ENCODE results near the gene ZNF787.

The ZNF787 gene

DNA sequence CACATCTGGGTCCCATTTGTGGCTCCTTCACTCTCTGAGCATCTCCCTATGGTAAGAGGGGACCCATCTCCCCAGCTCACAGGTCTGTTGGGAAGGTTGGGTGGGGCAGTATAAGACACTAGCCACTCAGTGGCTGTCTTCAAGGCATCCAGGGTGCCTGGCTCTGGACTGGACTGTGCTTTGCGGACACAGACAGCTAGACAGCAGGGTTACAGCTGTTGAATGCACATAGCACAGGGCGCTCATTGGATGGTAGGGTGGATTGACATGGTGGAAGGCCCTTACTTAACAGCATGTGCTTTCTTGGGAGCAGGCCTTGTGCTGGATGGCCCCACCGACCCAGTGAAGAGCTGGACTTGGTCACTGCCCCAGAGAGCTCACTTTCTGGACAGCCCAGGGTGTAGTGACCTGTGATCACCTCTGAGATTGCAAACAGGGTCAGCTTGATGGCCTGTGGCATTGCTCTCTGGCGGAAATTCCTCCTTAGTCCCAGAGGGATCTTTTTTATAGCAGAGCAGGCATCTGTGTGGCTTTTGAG lies 21.9 kb upstream of the ZNF787 start:
- DNase-seq (ENCODE audit: low read depth) = no peak

DNA sequence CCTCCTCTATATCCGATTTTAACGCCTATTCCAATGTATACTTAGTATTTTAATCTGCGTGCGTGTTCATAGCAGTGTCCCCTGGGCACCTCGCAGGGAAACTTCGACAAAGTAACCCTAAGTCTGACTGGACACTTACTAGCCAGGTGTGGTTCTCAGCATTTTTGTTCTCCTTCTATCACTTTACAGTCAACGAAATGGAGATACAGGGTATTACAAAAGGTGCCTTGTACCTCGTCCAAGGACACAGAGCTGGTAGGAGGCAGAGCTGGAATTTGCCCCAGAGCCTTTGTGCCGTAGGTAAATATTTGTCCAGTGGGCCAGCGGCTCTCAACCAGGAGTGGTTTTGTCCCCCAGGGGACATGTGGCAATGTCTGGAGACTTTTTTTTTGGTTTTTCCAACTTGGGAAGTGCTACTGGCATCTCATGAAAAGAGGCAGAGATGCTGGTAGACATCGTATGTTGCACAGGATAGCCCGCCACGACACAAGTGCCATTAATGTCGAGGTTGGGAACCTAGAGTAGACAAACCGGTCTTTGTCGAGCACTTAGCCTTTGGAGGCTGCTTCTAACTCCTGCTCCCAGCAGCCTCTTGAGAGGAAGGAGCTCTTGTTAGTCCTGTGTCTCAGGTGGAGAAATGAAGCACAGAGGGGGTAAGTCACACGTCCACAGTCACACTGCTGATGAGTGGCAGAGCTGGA lies 21.1 kb upstream of the ZNF787 start:
- DNase-seq (ENCODE audit: low read depth) = no peak

DNA sequence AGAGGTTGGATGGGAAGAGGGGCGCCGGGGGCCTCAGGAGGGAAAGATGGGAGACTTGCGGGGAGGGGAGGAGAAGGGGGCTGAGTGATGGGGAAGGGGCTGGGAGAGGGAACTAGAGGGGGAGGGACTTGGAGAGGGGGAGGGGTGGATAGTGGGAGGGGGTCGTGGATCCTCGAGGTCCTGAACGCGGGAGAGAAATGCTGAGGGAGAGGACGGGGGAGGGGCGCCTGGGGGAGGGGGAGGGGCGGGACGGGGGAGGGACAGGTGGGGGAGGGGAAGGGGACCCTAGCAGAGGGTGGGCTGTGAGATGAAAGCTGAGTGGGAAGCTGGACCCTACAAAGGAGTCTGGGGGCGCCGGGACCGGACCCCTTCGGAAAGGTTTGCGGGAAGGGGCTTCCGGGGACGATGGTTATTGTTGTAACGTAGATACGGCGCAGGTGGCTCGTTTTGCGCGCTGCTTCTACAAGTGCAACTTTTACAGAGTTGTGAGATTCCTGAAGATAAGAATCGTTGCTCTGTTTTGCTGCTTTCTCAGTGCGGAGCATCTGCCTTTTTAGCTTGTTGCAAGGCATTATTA lies 20.4 kb upstream of the ZNF787 start:
- no peak for DNase-seq (ENCODE audit: low read depth)

DNA sequence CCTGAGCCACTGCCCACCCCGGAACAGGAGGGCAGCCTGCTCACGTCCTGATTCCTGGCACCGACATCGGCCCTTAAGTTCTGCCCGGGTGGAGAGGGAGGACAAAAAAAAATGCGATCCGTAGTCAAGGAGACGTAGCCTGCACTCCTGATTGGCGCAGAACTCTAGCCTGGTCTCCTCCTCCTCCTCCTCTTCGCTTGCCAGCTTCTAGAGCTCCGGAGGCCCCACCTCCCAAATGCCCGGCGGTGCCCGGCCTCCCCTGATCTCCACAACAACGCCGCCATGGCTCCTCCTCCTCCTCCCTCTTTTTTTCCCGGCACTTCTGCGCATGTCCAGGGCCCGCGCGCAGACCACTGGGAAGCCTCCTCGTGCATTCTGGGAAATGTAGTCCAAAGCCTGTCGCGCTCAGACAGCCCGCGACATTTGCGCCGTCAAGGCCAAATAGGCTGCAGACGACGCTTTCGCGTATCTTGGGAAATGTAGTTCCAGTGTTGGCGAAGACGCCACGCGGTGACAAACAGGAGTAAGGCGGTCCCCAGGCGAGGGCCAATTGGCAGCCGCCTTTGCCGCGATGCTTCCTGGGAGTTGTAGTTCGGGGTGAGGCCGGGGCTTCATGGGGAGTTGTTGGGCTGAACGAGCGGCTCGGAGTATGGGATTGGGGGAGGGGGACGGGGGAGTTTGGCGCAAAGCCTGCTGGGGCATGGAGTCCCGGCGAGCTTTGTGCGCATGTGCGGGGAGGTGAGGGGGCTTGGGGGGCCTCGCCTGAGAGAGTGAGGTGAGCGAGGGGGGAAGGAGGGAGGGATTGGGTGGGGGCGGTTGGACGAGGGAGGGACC lies 19.7 kb upstream of the ZNF787 start, which contains the start of gene ZNF444:
ZNF444 (plus strand) TSS at position 705 of the 834 bp plus-strand sequence. CDS start 5,625 bp downstream, outside the sequence.
- peak; percentile 99 for DNase-seq (ENCODE audit: low read depth)

DNA sequence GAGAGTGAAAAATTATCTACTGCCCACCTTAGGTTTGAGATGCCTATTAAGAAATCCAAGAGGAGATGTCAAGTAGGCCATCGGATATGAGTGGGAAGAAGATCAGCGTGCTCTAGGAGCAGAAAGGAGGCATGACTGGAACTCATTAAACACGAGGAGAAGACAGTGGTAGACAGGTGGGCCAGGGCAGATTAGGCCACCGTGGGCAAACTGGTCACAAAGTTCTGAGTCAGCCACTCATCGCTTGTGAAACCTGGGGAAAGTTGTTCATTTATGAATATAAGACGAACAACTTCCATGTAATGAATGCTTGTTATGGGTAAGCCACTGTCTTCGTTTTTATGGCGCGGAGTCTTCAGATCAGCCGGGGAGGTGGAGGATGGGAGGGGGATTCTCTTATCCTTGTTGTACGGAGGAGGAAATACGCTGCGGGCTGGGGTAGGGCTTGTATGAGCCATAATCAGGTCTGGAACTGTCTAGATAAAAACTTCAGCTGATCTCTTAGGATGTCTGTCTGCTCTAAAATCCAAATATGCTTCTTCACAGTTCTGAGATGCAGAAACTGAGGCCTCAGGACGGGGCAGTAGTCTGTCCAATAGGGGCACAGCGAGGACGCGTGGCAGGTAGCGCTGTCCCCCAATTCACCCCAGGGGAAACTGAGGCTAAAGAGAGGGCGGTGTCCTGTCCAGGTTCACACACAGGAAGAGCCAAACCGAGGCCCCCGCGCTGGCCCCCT lies 18.9 kb upstream of the ZNF787 start:
- DNase-seq (ENCODE audit: low read depth) = no peak

DNA sequence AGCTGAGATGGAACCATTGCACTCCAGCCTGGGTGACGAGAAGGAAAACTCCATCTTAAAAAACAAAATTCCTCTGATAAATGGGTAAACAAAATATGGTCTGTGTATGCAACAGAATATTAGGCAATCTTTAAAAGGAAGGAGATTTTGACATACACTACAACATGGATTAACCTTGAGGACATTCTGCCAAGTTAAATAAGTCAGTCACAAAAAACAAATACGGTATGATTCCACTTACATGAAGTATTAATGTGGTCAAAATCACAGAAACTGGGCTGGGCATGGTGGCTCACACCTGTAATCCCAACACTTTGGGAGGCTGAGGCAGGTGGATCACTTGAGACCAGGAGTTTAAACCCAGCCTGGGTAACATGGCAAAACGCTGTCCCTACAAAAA lies 17.0 kb upstream of the ZNF787 start:
- no peak for DNase-seq (ENCODE audit: low read depth)

DNA sequence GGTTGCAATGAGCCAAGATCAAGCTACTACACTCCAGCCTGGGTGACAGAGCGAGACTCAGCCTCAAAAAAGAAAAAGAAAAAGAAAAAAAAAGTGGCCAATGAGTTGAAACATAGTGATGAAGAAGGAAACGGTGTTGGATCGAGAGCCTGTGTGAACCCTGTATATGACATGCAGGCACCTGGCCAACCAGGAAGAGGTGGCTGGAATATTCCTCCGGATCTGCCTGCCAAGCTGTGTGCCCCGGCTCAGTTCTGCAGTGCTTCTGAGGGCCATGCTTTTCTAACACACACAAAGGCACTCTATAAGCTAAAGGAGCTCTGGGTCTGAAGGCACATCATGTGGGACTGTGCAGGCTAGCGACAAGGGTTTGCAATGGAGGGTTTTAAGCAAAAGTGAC lies 16.3 kb upstream of the ZNF787 start:
- no peak for DNase-seq (ENCODE audit: low read depth)

DNA sequence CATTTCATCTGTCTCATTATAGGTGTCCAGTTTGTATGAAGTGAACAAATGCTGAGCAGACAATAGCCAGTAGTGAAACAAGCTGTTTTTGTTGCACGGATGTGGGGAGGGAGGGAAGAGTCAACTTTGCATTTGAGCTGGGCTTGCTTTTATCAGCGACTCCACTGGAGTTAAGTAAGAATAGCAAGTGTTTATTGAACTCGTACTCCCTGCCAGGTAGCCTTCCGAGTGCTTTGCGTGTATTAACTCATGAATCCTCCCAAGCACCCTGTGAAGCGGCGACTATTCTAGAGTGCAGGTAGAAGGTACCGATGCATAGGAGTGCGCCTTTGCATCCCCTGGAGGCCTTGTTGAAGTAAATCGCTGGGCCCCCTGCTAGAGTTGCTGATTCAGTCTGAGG lies 15.3 kb upstream of the ZNF787 start:
- no peak for DNase-seq (ENCODE audit: low read depth)

DNA sequence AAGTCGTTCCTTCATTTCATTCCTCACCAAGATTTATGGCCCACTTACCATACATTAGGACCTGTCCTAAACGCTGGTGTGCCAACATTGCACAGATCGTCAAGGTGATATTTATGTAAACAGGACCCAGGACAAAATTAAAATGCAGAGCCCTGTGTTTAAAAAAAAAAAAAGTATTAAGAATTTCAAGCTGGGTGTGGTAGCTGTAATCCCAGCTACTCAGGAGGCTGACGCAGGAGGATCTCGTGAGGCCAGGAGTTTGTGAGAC lies 13.5 kb upstream of the ZNF787 start:
- no peak for DNase-seq (ENCODE audit: low read depth)

DNA sequence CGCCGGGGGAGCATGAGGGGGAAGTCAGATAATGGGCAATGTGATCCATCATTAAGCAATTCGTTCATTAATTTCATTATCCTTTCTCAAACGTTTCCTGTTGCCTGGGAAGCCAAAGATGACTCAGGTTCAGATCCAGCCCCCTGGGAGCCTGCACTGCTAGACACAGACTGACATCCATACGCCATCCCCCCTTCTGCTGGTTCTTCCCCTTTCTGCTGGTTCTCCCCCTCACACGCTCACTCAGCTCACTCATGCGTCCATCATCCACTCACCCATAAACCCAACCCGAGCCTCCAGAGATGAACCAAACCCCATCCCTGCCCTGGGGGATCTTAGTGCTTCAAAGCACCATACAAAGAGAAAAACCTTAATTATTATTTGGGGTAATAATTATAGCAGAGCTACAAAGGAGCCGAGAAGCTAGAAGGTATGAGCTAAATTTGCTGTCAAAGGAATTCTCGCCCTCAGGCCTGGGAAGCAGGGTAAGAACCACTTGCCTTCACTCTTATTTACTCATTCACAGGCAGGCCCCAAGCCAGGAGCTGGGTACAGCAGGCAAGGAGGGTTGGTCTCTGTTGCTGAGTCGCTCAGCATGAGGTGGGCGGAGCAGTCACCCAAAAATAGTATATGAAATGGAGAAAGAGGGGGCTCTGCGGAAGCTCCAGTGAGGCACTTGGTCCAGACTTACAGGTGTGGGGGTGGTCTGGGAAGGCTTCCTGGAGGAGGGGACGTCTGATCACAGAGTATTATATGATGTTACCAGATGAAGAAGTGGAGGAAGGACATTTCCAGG lies 13.0 kb upstream of the ZNF787 start:
- DNase-seq (ENCODE audit: low read depth) = no peak

DNA sequence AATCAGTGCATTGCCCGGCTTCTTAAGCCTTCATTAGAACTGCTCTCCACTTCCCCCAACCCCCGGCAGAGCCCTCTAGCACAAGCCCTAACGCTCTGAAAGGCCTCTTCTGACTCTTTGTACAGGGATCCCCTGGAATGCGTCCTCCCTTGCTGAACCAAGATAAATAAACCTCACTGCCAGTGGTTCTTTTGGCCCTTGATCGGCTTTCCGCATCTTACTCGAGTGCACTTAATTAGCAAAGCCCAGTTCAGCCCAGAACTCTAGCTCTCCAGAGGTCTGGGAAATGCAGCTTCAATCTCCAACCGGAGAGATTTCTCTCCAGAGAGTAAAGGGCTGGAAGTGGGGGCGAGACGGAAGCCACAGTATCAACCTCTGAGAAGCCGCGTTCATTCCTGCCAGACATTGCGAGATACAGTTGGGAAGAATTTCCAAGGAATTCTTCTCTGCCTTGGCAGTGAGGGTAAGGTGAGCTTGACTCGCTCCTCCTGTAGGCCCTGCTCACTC lies 11.3 kb upstream of the ZNF787 start:
- DNase-seq (ENCODE audit: low read depth) = no peak

DNA sequence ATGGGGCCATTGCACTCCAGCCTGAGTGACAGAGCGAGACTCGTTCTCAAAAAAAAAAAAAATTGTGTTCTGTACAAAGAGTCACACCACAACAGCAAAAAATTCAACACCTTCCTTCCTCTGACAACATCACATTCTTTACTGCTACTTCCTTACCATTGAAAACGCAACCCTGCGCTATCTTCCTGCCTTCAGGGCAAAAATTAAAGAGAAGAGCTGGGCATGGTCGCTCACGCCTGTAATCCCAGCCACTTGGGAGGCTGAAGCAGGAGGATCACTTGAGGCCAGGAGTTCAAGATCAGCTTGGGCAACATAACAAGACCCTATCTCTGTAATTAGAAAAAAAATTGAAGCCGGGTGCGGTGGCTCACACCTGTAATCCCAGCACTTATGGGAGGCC lies 10.6 kb upstream of the ZNF787 start:
- no peak for DNase-seq (ENCODE audit: low read depth)

DNA sequence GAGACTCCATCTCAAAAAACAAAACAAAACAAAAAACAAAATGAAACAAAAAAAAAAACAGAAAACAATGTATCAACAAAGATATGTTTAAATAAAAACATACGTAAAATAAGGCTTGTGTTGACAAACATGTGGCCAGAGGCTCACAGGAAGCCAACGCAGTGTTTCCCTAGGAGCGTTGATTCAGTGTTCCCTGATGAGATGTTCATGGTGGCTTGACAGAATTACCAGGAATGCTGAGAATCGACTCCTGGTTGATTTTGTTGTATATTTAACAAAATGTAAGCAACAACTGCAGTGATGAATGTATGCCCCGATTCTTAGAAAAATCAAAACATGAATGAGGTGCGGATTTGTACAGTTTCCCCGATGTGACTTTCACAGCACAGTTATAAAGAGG lies 8.9 kb upstream of the ZNF787 start:
- no peak for DNase-seq (ENCODE audit: low read depth)

DNA sequence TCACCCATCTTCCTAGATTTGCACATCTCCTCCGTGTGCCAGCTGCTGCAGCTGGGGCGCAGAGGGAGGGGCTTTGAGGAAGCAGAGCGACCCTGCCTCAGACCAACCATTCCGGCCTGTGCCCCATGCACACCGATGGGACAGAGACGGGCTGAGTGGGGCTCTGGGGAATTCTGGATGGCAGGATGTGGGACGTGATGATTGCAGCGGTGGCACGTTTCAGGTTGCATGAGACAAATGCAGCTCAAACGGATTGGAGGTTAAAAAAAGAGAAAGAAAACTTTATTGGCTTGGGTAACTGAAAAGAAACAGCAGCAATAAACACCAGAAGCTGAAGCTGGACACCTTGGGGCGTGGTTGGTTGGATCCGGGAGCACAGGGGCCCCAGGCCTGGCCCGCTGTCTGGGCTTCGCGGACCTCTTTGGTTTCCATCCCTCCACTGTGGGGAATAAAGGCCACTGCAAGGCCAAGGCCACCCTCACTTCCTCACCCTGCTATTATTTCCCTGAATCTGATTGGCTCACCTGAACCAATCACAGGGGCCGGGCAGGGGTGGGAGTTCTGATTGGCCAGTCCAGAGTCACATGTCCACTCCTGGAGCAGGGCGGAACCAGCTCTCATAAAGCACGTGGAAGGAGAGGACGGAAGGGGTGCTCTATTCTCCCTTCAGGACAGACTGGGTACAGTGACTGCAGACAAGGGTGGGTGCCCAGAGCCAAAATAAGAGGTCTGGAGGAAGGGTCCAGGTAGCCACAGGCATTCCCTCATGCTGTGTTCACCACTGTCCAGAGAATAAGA lies 6.1 kb upstream of the ZNF787 start:
- DNase-seq (ENCODE audit: low read depth) = no peak

DNA sequence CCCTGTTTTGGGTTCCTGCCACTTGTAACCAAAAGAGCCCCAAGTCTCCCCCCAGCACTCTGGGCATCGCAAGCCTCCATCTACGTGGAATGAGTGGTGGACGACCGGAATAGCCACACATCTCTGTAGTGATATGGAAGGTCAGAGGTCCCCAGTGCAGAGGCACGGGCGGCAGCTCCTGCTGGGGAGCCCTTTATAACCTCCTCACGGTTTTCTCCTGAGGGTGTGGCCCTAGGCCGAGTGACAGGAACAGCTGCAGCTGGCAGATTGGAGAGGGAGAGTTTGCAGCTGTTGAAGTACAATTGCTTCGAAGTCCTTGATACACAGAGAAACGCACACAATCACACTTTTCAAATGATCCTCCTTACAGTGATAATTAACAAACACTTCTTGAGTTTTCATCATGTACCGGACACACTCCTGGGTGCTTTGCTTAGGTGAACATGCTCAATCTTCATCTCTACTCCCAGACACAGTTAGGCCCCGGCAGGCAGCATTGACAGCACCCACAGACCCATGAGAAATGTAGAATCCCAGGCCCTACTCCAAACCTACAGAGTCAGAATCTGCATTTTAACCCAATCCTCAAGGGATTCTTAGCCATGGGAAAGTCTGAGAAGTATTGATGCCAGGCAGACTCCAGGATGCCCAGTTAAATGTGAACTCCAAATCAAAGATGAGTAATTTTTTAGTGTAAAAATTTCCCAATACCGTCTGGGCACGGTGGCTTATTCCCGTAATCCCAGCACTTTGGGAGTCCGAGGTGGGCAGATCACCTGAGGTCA lies 4.9 kb upstream of the ZNF787 start:
- DNase-seq (ENCODE audit: low read depth) = no peak

DNA sequence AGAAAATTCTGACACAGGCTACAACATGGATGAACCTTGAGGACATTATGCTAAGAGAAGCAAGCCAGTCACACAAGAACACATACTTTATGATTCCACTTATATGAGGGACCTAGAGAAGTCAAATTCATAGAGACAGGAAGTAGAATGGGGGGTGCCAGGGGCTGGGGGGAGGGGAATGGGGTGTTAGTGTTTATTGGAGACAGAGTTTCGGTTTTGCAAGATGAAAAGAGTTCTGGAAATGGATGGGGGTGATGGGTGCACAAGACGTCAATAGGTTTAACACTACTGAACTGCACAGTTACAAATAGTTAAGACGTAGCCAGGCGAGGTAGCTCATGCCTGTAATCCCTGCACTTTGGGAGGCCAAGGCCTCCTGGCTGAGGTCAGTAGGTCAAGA lies 3.5 kb upstream of the ZNF787 start:
- no peak for DNase-seq (ENCODE audit: low read depth)

DNA sequence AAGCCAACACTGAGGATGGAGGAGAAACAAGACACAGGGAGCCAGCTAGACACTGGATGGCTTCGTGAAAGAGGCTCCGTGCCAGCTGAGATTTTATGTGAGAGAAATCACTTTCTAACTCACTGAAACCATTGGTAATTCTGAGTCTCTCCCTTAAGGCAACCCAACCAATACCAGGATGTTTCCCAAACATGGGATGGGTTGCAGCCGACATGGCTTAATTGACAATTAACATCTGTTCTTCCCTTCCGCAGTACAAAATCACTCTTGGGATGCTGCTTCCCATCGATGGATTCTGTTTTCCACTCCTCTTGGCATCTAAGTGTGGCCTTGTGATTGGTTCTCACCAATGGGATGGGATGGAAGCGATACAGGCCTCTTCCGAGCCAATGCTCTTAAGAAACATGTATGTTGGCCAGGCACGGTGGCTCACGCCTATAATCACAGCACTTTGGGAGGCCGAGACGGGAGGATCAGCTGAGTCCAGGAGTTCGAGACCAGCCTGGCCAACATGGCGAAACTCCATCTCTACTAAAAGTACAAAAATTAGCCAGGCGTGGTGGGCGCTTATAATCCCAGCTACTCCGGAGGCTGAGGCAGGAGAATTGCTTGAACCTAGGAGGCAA lies 2.3 kb upstream of the ZNF787 start:
- DNase-seq (ENCODE audit: low read depth) = no peak

DNA sequence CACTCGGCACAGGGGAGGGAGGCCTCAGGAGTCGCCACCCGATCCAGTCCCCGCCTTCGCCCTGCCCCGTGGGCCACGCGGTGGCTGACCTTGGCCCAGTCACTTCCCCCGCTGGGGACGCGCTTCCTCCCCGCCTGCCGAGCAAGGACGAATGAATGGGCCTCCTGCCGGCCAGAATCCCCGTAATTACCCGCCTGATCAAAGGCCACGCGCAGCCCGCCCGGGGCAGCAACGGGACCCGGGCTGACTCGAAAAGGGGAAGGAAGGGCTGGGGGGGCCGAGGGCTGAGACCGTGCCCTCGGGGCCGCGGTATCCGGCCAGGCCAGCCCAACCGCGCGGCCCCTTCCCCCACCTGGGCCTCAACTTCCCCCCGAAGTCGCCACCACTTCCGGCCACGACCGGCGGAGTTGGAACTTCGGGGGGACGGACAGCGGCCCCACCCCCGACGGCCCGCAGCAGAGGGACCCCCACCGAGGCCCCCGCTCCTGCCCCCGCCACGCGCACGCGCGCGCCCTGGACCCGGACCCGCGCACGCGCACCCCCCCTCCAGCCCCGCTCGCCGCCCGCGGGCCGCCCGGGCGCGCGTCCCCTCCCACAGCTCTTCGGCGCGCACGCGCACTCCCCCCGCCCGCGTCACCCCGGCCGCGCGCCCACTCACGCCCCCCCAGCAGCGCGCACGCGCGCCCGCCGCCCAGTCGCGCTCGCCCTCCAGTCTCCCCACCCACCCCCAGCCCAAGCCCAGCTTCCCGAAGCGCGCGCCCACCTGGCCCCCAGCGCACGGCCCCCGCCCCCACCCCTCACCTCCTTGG lies 520 bp downstream of the ZNF787 start:
- peak; percentile 72 for DNase-seq (ENCODE audit: low read depth)

DNA sequence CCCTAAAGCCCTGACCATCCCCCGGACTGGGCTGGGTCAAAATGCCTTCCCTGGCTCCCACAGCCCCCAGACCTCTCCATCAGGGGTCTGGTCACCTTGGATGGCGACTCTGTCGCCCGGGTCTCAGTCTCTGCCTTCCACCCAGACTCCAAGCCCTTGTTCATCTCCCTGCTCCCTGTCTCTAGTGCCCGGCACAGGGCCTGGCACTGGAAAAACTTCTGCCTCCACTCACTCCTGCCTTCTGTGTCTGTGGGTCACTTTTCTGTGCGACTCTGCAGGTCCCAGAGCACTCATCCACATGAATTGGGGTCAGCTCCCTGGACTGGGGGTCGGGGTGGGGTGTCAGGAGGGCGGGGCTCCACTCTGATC lies 1.1 kb downstream of the ZNF787 start:
- DNase-seq (ENCODE audit: low read depth) = no peak

All from activated T-cell treated with anti-CD3 and anti-CD28 coated beads for 24 hours (primary cell).